Thyroid gland (tissue), 4 donors: ENCODE measurements around the gene PDZD2. TPM values are rescaled to one million over a fixed set of nuclear protein-coding genes. Genes with fewer than 3 reads are reported as not detected.

Experiments
- DNase-seq, 2 donors: peaks; one replicate each; pipeline ENCODE4 v3.0.0-alpha.2; 2019
- H3K27ac ChIP-seq, 3 donors: fragments of 200-600 bp; sonication (generic); 1 replicate in 2 of 3; 2 replicates in 1 of 3; pipeline ENCODE4 v1.5.1; 2016 to 2019; ENCODE audit warnings: mild to moderate bottlenecking in 1 of 3, moderate library complexity in 1 of 3
- H3K27me3 ChIP-seq: fragments of 200-600 bp; sonication (generic); one replicate; pipeline ENCODE4 v1.5.1; 2019
- H3K36me3 ChIP-seq, 2 donors: fragments of 200-600 bp; sonication (generic); one replicate each; pipeline ENCODE4 v1.5.1; 2016 to 2019
- H3K4me1 ChIP-seq, 2 donors: fragments of 200-600 bp; sonication (generic); one replicate each; pipeline ENCODE4 v1.5.1; 2017 to 2019
- H3K4me3 ChIP-seq, 3 donors: fragments of 200-600 bp; sonication (generic); replicated peaks in 1 of 3; 1 replicate in 2 of 3; 2 replicates in 1 of 3; pipeline ENCODE4 v1.5.1; 2016; ENCODE audit warnings: mild to moderate bottlenecking in 1 of 3
- H3K9me3 ChIP-seq: fragments of 200-600 bp; sonication (generic); one replicate; pipeline ENCODE4 v1.5.1; 2017
- POLR2A ChIP-seq, 2 donors: fragments of 450-650 bp; IDR thresholded peaks; one replicate each; pipeline ENCODE4 v1.6.1; 2017; ENCODE audit warnings: antibody characterized with exemption in 2 of 2, mild to moderate bottlenecking in 2 of 2, moderate library complexity in 1 of 2
- WGBS, 2 donors: methylation state at CpG; one replicate each; pipeline ENCODE4 v1.1.5; 2017; 5-methylcytosine and 5-hydroxymethylcytosine counted together
- intact Hi-C: fragments of 100-400 bp; cut with DNase I; formaldehyde crosslinking; loops from one replicate; pipeline ENCODE4 v1.15.1; 2023
- total RNA-seq, 4 donors: library from RNA; depleted of rRNA; stranded (reverse); fragments of >200 nt; gene quantifications; one replicate each; pipeline ENCODE4 v1.2.3, GENCODE V29; 2016
- TF ChIP-seq, protein P1 (sequence below), 6 experiments: fragments of 200-600 bp in 3 of 6; fragments of 450-650 bp in 3 of 6; sonication (generic) in 3 of 6; IDR thresholded peaks; one replicate each; pipeline ENCODE4 v1.5.1; 2016 to 2019; ENCODE audit warnings: antibody characterized with exemption in 6 of 6, mild to moderate bottlenecking in 2 of 6, inconsistent platforms in 1 of 6, moderate library complexity in 1 of 6

The PDZD2 gene
- total RNA-seq, 4 donors from 2014 or later = 1.8 to 4.5 (median 3.9) TPM

DNA sequence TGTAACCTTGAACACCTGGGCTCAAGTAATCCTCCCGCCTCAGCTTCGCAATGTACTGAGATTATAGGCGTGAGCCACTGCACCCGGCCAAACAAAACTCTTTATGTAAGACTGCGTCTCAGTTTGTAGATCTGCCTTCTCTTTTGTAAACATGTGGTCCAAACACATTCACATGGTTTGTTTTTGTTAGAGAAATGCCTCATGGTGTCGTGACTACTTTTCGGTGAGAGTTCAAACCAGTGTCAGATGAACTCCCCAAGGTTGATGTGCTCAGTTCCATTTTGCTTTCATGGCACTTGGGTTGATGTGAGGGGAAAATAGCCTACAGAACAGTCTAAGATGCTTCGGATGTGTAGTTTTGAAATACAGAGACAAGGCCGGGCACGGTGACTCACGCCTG is 303.6 kb downstream of the PDZD2 start:
- H3K4me1 ChIP-seq = no peaks in the 10 kb centered on the region
- no peak for DNase-seq
- H3K9me3 ChIP-seq = no peaks in the 10 kb centered on the region
- no peak overlapping the region for H3K27ac ChIP-seq
- 89 to 92% methylated on average over 11 of the region's 11 CpGs for WGBS, 2 donors
- H3K4me3 ChIP-seq = no peak overlapping the region
- TF ChIP-seq, protein P1, sequence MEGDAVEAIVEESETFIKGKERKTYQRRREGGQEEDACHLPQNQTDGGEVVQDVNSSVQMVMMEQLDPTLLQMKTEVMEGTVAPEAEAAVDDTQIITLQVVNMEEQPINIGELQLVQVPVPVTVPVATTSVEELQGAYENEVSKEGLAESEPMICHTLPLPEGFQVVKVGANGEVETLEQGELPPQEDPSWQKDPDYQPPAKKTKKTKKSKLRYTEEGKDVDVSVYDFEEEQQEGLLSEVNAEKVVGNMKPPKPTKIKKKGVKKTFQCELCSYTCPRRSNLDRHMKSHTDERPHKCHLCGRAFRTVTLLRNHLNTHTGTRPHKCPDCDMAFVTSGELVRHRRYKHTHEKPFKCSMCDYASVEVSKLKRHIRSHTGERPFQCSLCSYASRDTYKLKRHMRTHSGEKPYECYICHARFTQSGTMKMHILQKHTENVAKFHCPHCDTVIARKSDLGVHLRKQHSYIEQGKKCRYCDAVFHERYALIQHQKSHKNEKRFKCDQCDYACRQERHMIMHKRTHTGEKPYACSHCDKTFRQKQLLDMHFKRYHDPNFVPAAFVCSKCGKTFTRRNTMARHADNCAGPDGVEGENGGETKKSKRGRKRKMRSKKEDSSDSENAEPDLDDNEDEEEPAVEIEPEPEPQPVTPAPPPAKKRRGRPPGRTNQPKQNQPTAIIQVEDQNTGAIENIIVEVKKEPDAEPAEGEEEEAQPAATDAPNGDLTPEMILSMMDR (IDR thresholded peaks at IDR 0.05) = no peak
- TF ChIP-seq POLR2A (IDR thresholded peaks at IDR 0.05) = no peak
- H3K27me3 ChIP-seq = no peaks in the 10 kb centered on the region
- no peaks in the 10 kb centered on the region for H3K36me3 ChIP-seq
- intact Hi-C loops = no loop called here

DNA sequence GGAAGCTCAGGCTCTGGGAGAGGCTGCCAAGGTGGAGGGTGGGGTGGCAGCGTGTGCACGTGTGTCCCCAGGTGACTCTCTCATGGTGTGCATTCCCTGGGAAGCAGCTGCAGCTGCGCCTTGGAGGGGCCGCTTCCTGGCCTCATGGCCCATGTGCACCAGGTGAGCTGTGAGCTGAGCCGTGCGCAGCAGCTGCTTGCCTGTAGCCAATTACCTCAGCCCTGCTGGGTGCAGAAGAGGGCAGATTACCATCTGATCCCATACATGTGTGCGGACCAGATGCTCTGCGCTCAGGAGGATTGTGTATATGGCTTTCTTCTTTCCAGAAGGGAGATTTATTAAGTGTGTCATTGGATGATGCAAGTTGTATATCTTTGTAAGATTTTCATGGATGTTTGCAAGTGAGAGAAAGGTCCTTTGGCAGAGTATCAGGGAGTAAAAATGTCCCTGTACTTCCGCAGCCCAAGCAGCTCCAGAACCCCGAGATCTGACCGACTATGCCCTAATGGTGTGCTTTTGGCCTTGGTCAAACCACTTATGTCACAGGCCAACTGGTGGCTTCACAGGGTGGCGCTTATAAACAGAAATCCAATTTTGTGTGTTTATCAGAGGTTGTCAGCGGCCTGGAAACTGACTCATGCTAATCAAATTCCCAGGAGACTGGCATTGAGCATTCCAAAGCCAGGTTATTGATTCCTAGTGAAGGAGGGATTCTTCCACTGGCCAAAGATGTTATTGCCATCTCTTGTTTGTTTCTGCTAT is 305.9 kb downstream of the PDZD2 start:
- no peak for DNase-seq
- Histone ChIP-seq H3K27me3 (no peaks in the 10 kb centered on the region), H3K9me3 (no peaks in the 10 kb centered on the region), H3K27ac (no peak overlapping the region), H3K36me3 (no peaks in the 10 kb centered on the region), H3K4me3 (no peak overlapping the region), H3K4me1 (no peaks in the 10 kb centered on the region)
- intact Hi-C loops = no loop called here
- TF ChIP-seq POLR2A (IDR thresholded peaks at IDR 0.05) = no peak
- TF ChIP-seq, protein P1 (IDR thresholded peaks at IDR 0.05) = no peak
- WGBS, 2 donors = 88 to 89% methylated on average over 9 to 13 of the region's 13 CpGs

DNA sequence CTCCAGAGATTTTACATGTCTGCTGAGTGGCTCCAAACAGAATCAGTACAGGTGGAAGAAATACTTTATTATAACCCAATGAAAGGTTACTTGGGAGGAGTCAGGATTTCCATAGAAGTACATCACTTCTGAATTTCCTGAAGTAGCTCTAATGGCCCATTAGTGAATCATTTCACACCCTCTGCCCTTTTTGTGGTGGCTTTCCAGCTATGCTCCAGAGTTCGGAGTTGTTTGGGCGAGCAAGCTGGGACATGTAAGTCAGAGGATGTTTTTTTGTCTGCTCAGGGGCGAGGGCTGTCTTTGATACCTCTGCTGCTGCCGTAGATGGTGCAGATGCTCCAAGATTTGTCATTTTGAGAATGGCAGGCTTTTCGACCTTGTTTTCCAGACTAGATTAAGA is 309.1 kb downstream of the PDZD2 start:
- Histone ChIP-seq H3K4me3 (no peak overlapping the region), H3K27ac (no peak overlapping the region), H3K27me3 (no peaks in the 10 kb centered on the region), H3K9me3 (no peaks in the 10 kb centered on the region), H3K4me1 (no peaks in the 10 kb centered on the region), H3K36me3 (no peaks in the 10 kb centered on the region)
- TF ChIP-seq POLR2A (IDR thresholded peaks at IDR 0.05) = no peak
- TF ChIP-seq, protein P1 (IDR thresholded peaks at IDR 0.05) = no peak
- WGBS, 2 donors = 88 to 97% methylated on average over 5 of the region's 5 CpGs
- intact Hi-C loops = no loop called here
- no peak for DNase-seq

DNA sequence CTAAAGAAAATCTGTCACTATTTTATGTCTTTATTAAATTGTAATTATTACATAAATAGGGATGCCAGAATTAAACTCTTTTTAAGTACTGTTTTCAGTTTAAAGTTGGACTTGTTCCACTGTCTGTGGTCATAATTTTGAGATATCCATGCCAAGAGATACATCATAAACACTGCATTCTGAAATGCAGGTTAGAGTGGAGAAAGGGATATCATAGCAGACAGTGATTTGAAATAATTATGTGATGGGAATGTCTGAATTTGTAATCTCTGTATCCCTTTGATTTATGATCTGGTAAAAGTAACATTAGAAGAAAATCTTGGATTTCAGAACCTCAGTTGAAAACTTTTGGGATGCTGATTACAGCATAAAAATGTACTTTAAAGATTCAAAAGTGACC is 313.1 kb downstream of the PDZD2 start:
- Histone ChIP-seq H3K27ac (no peak overlapping the region), H3K4me1 (no peaks in the 10 kb centered on the region), H3K9me3 (no peaks in the 10 kb centered on the region), H3K36me3 (no peaks in the 10 kb centered on the region), H3K4me3 (no peak overlapping the region), H3K27me3 (no peaks in the 10 kb centered on the region)
- intact Hi-C loops = no loop called here
- no peak for DNase-seq
- no peak for TF ChIP-seq POLR2A (IDR thresholded peaks at IDR 0.05)
- TF ChIP-seq, protein P1 (IDR thresholded peaks at IDR 0.05) = no peak

DNA sequence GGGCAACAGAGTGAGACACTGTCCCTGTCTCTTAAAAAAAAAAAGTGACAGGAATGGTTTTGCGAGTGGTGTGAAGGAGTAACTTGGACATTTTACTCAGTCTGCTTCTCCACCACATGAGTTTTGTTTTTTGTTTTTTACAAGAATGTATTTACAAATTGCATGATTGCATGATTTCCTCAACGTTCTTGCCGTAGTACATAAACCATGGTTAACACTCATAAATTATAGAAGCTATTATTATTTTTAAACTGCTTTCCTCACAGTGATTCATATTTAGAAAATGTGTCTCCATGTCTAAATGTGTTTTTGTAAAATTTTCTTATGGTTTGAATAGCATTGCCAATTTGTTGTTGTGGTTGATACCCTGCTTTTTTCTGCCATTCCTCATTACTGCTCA is 315.2 kb downstream of the PDZD2 start:
- intact Hi-C loops = no loop called here

More for the DNA sequence above, 315.2 kb downstream of the PDZD2 start:
- no peak overlapping the region for H3K4me3 ChIP-seq
- TF ChIP-seq, protein P1 (IDR thresholded peaks at IDR 0.05) = no peak
- TF ChIP-seq POLR2A (IDR thresholded peaks at IDR 0.05) = no peak
- DNase-seq = no peak
- no peak overlapping the region for H3K27ac ChIP-seq
- 91 to 93% methylated on average over 3 of the region's 3 CpGs for WGBS, 2 donors
- no peaks in the 10 kb centered on the region for H3K36me3 ChIP-seq
- H3K4me1 ChIP-seq = no peaks in the 10 kb centered on the region
- no peaks in the 10 kb centered on the region for H3K27me3 ChIP-seq
- H3K9me3 ChIP-seq = no peaks in the 10 kb centered on the region
